Testis (tissue), 3 donors: Measurements from ENCODE around the gene MOV10L1. TPM values are rescaled to one million over a fixed set of nuclear protein-coding genes. Genes with fewer than 3 reads are reported as not detected.

Experiments used
- DNase-seq: peaks from one replicate; pipeline ENCODE4 v3.0.0-alpha.2; 2019
- H3K27ac ChIP-seq, 2 donors: fragments of 200-600 bp; sonication (generic); one replicate each; pipeline ENCODE4 v1.5.1; 2019
- H3K27me3 ChIP-seq: fragments of 200-600 bp; sonication (generic); one replicate; pipeline ENCODE4 v1.5.1; 2019
- H3K36me3 ChIP-seq: fragments of 200-600 bp; sonication (generic); one replicate; pipeline ENCODE4 v1.5.1; 2017; ENCODE audit warnings: low read depth; ENCODE audit errors: missing control alignments
- H3K4me1 ChIP-seq: fragments of 200-600 bp; sonication (generic); one replicate; pipeline ENCODE4 v1.5.1; 2019
- H3K4me3 ChIP-seq, 2 donors: fragments of 200-600 bp; sonication (generic); one replicate each; pipeline ENCODE4 v1.5.1; 2017 to 2019
- H3K9me3 ChIP-seq: fragments of 200-600 bp; sonication (generic); one replicate; pipeline ENCODE4 v1.5.1; 2017
- POLR2A ChIP-seq: fragments of 450-650 bp; IDR thresholded peaks from one replicate; pipeline ENCODE4 v1.6.1; 2017; ENCODE audit warnings: antibody characterized with exemption, mild to moderate bottlenecking, moderate library complexity
- WGBS, 2 donors: methylation state at CpG; one replicate each; pipeline ENCODE4 v1.1.5; 2018; 5-methylcytosine and 5-hydroxymethylcytosine counted together
- intact Hi-C: fragments of 100-400 bp; cut with DNase I; formaldehyde crosslinking; loops from one replicate; pipeline ENCODE4 v1.15.1; 2023; ENCODE audit warnings: low total_unique reads
- polyA plus RNA-seq: library from polyadenylated mRNA; stranded (reverse); fragments of 350-450 nt; fragmentation: Illumina TruSeq; extraction: RNeasy Lipid Tissue Mini Kit (QIAGEN cat#74804); gene quantifications from one replicate; pipeline ENCODE4 v1.2.3, GENCODE V29; 2014; ENCODE audit warnings: low read depth, low replicate concordance; ENCODE audit not compliant: insufficient read depth
- total RNA-seq, 2 donors: library from RNA; depleted of rRNA; stranded (reverse); fragments of >200 nt; gene quantifications; one replicate each; pipeline ENCODE4 v1.2.3, GENCODE V29; 2016
- TF ChIP-seq, protein P1 (sequence below), 3 experiments: fragments of 450-650 bp in 2 of 3; fragments of 200-600 bp in 1 of 3; sonication (generic) in 1 of 3; IDR thresholded peaks; one replicate each; pipeline ENCODE4 v1.5.1; 2016 to 2019; ENCODE audit warnings: antibody characterized with exemption in 3 of 3, mild to moderate bottlenecking in 2 of 3, moderate library complexity in 1 of 3

MOV10L1 gene
- total and polyA plus RNA-seq, 3 donors from 2014 or later: 48.4 to 73.3 (median 62.4) TPM

DNA sequence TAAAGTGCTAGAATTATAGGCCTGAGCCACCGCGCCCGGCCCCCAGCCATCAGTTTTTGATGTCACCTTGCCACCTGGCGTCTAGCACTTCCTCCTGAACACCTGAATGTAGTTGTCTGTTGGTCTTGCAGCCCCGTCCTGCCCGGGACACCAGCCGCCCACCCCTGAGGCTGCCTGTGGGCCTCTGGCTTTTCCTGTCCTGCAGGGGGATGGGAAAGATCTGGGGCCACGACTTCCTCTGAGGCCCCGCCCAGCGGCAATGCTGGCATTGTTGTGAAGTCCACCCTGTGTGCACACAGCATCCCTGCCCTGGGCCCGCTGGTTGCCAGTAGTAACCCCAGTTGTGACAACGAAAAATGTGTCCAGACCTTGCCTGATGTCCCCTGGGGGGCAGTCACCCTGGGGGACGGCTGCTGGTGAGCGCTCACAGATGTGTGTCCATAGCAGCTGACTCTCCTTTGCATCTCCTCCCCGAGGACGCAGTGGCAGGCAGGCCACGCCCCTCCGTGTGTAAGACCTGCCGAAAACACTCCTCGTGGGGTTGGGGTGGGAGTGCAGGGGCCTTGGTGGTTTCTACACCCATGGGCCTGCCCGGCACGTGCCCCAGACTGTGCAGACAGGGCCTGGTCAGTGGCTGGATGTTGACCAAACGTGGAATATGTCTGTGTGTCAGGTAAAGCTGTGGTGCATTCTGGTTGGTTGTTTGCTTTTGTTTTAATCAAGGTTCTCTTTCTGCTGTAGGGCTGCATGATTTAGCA, 117.8 kb downstream of the MOV10L1 start:
- Histone ChIP-seq H3K27ac (peak overlapping the region in 1 of 2 donors; percentile 86), H3K9me3 (no peaks in the 10 kb centered on the region), H3K27me3 (no peaks in the 10 kb centered on the region), H3K4me3 (no peak overlapping the region), H3K36me3 (no peaks in the 10 kb centered on the region), H3K4me1 (peaks cover 36% of the 10 kb centered on the region)
- TF ChIP-seq, protein P1, sequence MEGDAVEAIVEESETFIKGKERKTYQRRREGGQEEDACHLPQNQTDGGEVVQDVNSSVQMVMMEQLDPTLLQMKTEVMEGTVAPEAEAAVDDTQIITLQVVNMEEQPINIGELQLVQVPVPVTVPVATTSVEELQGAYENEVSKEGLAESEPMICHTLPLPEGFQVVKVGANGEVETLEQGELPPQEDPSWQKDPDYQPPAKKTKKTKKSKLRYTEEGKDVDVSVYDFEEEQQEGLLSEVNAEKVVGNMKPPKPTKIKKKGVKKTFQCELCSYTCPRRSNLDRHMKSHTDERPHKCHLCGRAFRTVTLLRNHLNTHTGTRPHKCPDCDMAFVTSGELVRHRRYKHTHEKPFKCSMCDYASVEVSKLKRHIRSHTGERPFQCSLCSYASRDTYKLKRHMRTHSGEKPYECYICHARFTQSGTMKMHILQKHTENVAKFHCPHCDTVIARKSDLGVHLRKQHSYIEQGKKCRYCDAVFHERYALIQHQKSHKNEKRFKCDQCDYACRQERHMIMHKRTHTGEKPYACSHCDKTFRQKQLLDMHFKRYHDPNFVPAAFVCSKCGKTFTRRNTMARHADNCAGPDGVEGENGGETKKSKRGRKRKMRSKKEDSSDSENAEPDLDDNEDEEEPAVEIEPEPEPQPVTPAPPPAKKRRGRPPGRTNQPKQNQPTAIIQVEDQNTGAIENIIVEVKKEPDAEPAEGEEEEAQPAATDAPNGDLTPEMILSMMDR (IDR thresholded peaks at IDR 0.05): no peak
- TF ChIP-seq POLR2A: no peak
- DNase-seq: no peak
- intact Hi-C loops: loop anchor here (10.0 kb wide), 1 partner anchor 63 kb away; no protein-coding TSS in a partner anchor
- 79 to 83% methylated on average over 11 to 23 of the region's 23 CpGs for WGBS, 2 donors

DNA sequence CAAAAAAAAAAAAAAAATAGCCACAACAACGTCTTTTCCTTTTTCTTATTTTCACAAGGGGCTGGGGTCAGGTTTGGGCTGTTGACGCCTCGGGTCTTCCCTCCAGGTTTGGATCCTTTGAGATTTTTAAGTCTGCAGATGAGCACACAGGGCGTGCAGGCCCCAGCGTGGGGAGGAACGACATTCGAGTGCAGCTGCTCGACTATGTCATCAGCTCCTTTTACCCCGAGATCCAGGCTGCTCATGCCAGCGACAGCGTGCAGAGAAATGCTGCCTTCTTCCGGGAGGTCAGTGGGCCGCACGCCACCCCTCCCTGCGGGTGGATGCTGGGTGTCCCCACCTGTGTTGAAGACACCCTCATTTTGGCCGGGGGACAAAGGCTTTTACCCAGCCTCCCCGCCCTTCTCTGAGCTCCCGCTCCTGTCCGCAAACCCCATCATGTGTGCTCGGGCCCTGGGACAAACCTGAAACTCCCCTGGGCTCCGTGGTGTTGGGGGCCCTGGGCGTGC, 118.7 kb downstream of the MOV10L1 start:
- H3K4me1 ChIP-seq: peaks cover 32% of the 10 kb centered on the region
- 77 to 82% methylated on average over 16 to 22 of the region's 22 CpGs for WGBS, 2 donors
- H3K36me3 ChIP-seq: no peaks in the 10 kb centered on the region
- no peak for TF ChIP-seq POLR2A
- TF ChIP-seq, protein P1 (IDR thresholded peaks at IDR 0.05): no peak
- no peaks in the 10 kb centered on the region for H3K27me3 ChIP-seq
- no peaks in the 10 kb centered on the region for H3K9me3 ChIP-seq
- intact Hi-C loops: loop anchor here (10.0 kb wide), 1 partner anchor 64 kb away; no protein-coding TSS in a partner anchor
- no peak for DNase-seq
- no peak overlapping the region for H3K4me3 ChIP-seq
- H3K27ac ChIP-seq: no peak overlapping the region

DNA sequence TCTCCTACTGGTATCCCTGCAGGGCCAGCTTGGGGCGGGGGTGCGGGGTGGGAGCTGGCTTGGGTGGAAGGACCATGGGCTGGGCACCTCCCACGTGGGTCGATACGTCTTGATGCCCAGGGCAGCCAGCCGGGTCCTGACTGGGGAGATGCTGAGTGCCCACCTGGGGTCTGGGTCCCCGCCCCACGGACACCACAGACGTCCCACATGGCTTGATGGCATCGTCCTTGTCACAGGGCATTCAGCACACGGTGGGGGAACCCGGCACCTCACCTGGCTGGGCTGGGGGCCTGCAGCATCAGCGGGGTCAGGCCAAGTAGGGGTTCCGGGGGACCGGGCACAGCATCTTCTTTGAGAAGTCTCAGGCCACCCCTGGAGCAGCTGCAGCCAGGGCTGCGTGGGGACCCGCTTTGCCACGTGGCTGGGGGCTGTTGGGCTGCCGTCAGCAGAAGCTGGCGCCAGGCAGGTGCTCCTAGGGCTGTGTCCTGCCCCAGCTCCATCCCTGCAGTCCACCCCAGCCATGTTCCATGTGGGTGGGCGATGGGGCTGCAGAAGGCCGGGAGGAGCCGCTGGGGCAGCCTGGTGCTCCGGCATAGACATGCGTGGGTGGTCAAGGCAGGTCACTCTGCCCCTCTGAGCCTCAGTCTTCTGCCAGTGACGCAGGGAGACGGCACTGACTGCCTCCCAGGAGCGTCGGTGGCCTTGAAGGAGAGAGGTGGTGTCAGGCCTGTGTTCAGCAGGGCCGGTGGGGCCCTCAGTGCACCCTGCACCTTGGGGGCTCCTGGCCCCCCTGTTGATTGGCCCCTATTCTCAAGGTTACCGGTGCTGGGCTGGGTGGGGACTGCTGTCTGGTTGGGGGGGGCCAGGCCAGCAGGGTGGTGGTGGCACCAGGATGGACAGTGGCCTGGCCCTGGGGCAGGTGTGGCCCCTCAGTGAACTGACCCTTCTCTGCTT, 119.4 kb downstream of the MOV10L1 start:
- Histone ChIP-seq H3K27me3 (no peaks in the 10 kb centered on the region), H3K27ac (peak overlapping the region; percentile 50 to 56), H3K36me3 (no peaks in the 10 kb centered on the region), H3K4me1 (peaks cover 32% of the 10 kb centered on the region), H3K9me3 (no peaks in the 10 kb centered on the region), H3K4me3 (no peak overlapping the region)
- intact Hi-C loops: loop anchor here (10.0 kb wide), 1 partner anchor 64 kb away; no protein-coding TSS in a partner anchor
- peak; percentile 74 for DNase-seq
- 53 to 63% methylated on average over 3 to 26 of the region's 31 CpGs for WGBS, 2 donors
- TF ChIP-seq, protein P1 (IDR thresholded peaks at IDR 0.05): no peak
- TF ChIP-seq POLR2A: no peak

DNA sequence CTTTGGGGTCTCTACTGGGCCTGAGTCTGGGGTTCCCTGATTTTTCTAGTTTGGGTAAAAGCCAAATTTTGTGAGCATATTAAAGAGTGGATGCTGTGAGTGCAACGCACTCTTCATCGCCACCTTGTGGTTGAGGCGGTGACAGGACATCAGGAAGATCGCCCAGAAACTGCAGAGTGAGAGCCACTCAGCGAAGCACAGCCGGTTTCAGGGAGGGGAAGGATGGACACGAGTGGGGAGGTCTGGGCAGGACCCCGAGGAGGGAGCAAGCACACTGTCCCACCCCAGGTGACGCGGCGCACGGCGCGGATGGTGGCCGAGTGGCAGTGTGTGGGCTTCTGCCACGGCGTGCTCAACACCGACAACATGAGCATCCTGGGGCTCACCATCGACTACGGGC, 120.1 kb downstream of the MOV10L1 start:
- Histone ChIP-seq H3K4me3 (no peak overlapping the region), H3K27ac (peak overlapping the region; percentile 50 to 56), H3K4me1 (peaks cover 32% of the 10 kb centered on the region), H3K36me3 (no peaks in the 10 kb centered on the region), H3K9me3 (no peaks in the 10 kb centered on the region), H3K27me3 (no peaks in the 10 kb centered on the region)
- peak; percentile 78 for DNase-seq
- intact Hi-C loops: loop anchor here (10.0 kb wide), 1 partner anchor 65 kb away; no protein-coding TSS in a partner anchor
- TF ChIP-seq POLR2A: no peak
- TF ChIP-seq, protein P1 (IDR thresholded peaks at IDR 0.05): peak; percentile 80 to 87 (median 85)
- WGBS, 2 donors: 34 to 72% methylated on average over 7 to 20 of the region's 20 CpGs
